HepG2 (cell line): ENCODE results near the gene TOM1L2. TPM values are rescaled to one million over a fixed set of nuclear protein-coding genes. Genes with fewer than 3 reads are reported as not detected.

Source experiments
- DMTF1 ChIP-seq: sonication (generic); formaldehyde crosslinking; IDR thresholded peaks from 2 replicates; pipeline ENCODE4 v1.4.0; 2020; ENCODE audit warnings: mild to moderate bottlenecking, missing genetic modification reagents
- EEA1 ChIP-seq: sonication (generic); formaldehyde crosslinking; IDR thresholded peaks from 2 replicates; pipeline ENCODE4 v1.5.1; 2020; ENCODE audit warnings: mild to moderate bottlenecking, missing genetic modification reagents, borderline replicate concordance
- ELK4 ChIP-seq: sonication (generic); formaldehyde crosslinking; IDR thresholded peaks from 2 replicates; pipeline ENCODE4 v1.9.0; 2021; ENCODE audit warnings: missing genetic modification reagents, borderline replicate concordance
- GMEB1 ChIP-seq: sonication (generic); formaldehyde crosslinking; IDR thresholded peaks from 2 replicates; pipeline ENCODE4 v1.5.1; 2020; ENCODE audit warnings: missing genetic modification reagents, mild to moderate bottlenecking, borderline replicate concordance
- HMG20A ChIP-seq: IDR thresholded peaks from 2 replicates; pipeline ENCODE4 v1.6.1; 2016; ENCODE audit warnings: borderline replicate concordance
- KLF15 ChIP-seq: sonication (generic); formaldehyde crosslinking; IDR thresholded peaks from 2 replicates; pipeline ENCODE4 v1.8.1; 2023; ENCODE audit warnings: borderline replicate concordance, mild to moderate bottlenecking, inconsistent platforms, missing genetic modification reagents, mixed read lengths
- MLX ChIP-seq: IDR thresholded peaks from 2 replicates; pipeline ENCODE4 v1.6.1; 2016
- SALL1 ChIP-seq: sonication (generic); formaldehyde crosslinking; IDR thresholded peaks from 2 replicates; pipeline ENCODE4 v1.8.0; 2022; ENCODE audit warnings: mild to moderate bottlenecking, missing genetic modification reagents
- TSC22D2 ChIP-seq: sonication (generic); formaldehyde crosslinking; IDR thresholded peaks from 2 replicates; pipeline ENCODE4 v1.5.1; 2020; ENCODE audit warnings: missing genetic modification reagents, mild to moderate bottlenecking, borderline replicate concordance
- ZBTB43 ChIP-seq: sonication (generic); formaldehyde crosslinking; conservative IDR thresholded peaks from 2 replicates; pipeline ENCODE4 v1.4.0; 2020; ENCODE audit warnings: missing genetic modification reagents
- ZNF414 ChIP-seq: sonication (generic); formaldehyde crosslinking; IDR thresholded peaks from 2 replicates; pipeline ENCODE4 v1.5.0; 2020; ENCODE audit warnings: missing genetic modification reagents
- ZNF598 ChIP-seq: sonication (generic); formaldehyde crosslinking; IDR thresholded peaks from 2 replicates; pipeline ENCODE4 v1.5.1; 2020; ENCODE audit warnings: mild to moderate bottlenecking, missing genetic modification reagents, borderline replicate concordance
- polyA plus RNA-seq, 8 experiments: library from polyadenylated mRNA; depleted of rRNA in 3 of 8; stranded (reverse) in 7 of 8; unstranded in 1 of 8; fragments of >200 nt; fragmentation: Illumina TruSeq in 4 of 8; extraction: Trizol in 4 of 8; gene quantifications; 2 replicates each; pipeline versions ENCODE4 v1.2.1 to v1.2.3, GENCODE V29; 2011 to 2016; ENCODE audit warnings: low read depth in 4 of 8, missing spikeins in 1 of 8, mixed read lengths in 1 of 8; ENCODE audit not compliant: insufficient read depth in 1 of 8
- total RNA-seq, 5 experiments: library from RNA; depleted of rRNA; stranded (reverse); fragments of >200 nt; fragmentation: Illumina TruSeq; extraction: Trizol; gene quantifications; 2 replicates each; pipeline ENCODE4 v1.2.3, GENCODE V29; 2016; ENCODE audit warnings: low read depth in 1 of 5

The TOM1L2 gene
- total and polyA plus RNA-seq, 2 of the 13 experiments (the other 11 are each of a cell fraction or from before 2014, with no cell fraction given), result 4.7 to 7.4 TPM

- no peak for TF ChIP-seq GMEB1 (CRISPR knock-in tag)
- TF ChIP-seq TSC22D2 (CRISPR knock-in tag), result no peak
- TF ChIP-seq ZBTB43 (CRISPR knock-in tag), result no peak
- peak; percentile 10; the same call in 1 of the 2 replicates for TF ChIP-seq HMG20A
- no peak for TF ChIP-seq ELK4 (CRISPR knock-in tag)
- TF ChIP-seq EEA1 (CRISPR knock-in tag), result no peak
- 0 out of 2 replicates have a peak, but pooled peaks have one; percentile 28 for TF ChIP-seq MLX
- no peak for TF ChIP-seq DMTF1 (CRISPR knock-in tag)
- peak; percentile 35; the same call in 1 of the 2 replicates for TF ChIP-seq SALL1 (CRISPR knock-in tag)
- no peak for TF ChIP-seq ZNF414
- TF ChIP-seq KLF15 (CRISPR knock-in tag), result no peak
- no peak for TF ChIP-seq ZNF598 (CRISPR knock-in tag)
These were observed 160.6 kb downstream of the TOM1L2 start (continued) for GRCh38 chr17:17811381-17812210.
